GM23338 (cell line): ENCODE data around the gene MAGOH. TPM values are rescaled to one million over a fixed set of nuclear protein-coding genes. Genes with fewer than 3 reads are reported as not detected.

Source experiments
- ATAC-seq: fragments of 200-7000 bp; cut with Tn5 transposase; 3 replicates; pipeline ENCODE4 v1.9.1; 2020
- DNase-seq: peaks from one replicate; pipeline ENCODE4 v3.0.0-alpha.2; 2015; ENCODE audit warnings: low spot score
- H2AFZ ChIP-seq: fragments of 200-600 bp; sonication (generic); 2 replicates; pipeline ENCODE4 v1.8.0; 2016; ENCODE audit warnings: antibody characterized with exemption, mild to moderate bottlenecking, moderate library complexity
- H3F3A ChIP-seq: fragments of 200-600 bp; sonication (generic); replicated peaks from 2 replicates; pipeline ENCODE4 v1.8.0; 2017; ENCODE audit warnings: antibody characterized with exemption, mixed run types, low read depth
- H3K27ac ChIP-seq: fragments of 200-600 bp; sonication (generic); 2 replicates; pipeline ENCODE4 v1.6.1; 2016; ENCODE audit warnings: low read depth
- H3K27me3 ChIP-seq: fragments of 200-600 bp; sonication (generic); 2 replicates; pipeline ENCODE4 v1.8.0; 2016; ENCODE audit warnings: mild to moderate bottlenecking, mixed run types, moderate library complexity; ENCODE audit not compliant: insufficient read depth
- H3K36me3 ChIP-seq: fragments of 200-600 bp; sonication (generic); 2 replicates; pipeline ENCODE4 v1.8.0; 2016; ENCODE audit warnings: mild to moderate bottlenecking; ENCODE audit not compliant: insufficient read depth
- H3K4me1 ChIP-seq: fragments of 200-600 bp; sonication (generic); 2 replicates; pipeline ENCODE4 v1.8.0; 2016; ENCODE audit warnings: mild to moderate bottlenecking, moderate library complexity; ENCODE audit not compliant: insufficient read depth
- H3K4me2 ChIP-seq: fragments of 200-600 bp; sonication (generic); 2 replicates; pipeline ENCODE4 v1.7.1; 2017; ENCODE audit warnings: mixed run types
- H3K4me3 ChIP-seq: fragments of 200-600 bp; sonication (generic); 2 replicates; pipeline ENCODE4 v1.6.1; 2016; ENCODE audit warnings: mixed run types
- H3K79me2 ChIP-seq: fragments of 200-600 bp; sonication (generic); replicated peaks from 2 replicates; pipeline ENCODE4 v1.8.0; 2017; ENCODE audit warnings: mild to moderate bottlenecking; ENCODE audit not compliant: insufficient read depth
- H3K9me2 ChIP-seq: fragments of 200-600 bp; sonication (generic); 2 replicates; pipeline ENCODE4 v1.8.0; 2017; ENCODE audit not compliant: insufficient read depth
- H4K20me1 ChIP-seq: fragments of 200-600 bp; sonication (generic); replicated peaks from 2 replicates; pipeline ENCODE4 v1.8.0; 2017; ENCODE audit warnings: mild to moderate bottlenecking; ENCODE audit not compliant: insufficient read depth
- H3K27ac Mint-ChIP-seq: 2 replicates; pipeline ENCODE4 v1.8.0; 2020; ENCODE audit warnings: inconsistent platforms, mild to moderate bottlenecking, moderate library complexity, mixed read lengths
- H3K27me3 Mint-ChIP-seq: 3 replicates; pipeline ENCODE4 v1.8.0; 2022; ENCODE audit warnings: low read depth, mild to moderate bottlenecking, moderate library complexity, mixed read lengths, inconsistent platforms; ENCODE audit not compliant: insufficient read depth, poor library complexity
- H3K36me3 Mint-ChIP-seq: 3 replicates; pipeline ENCODE4 v1.8.0; 2021; ENCODE audit warnings: low read depth, mild to moderate bottlenecking, inconsistent platforms, moderate library complexity, mixed read lengths
- H3K4me1 Mint-ChIP-seq: 3 replicates; pipeline ENCODE4 v1.8.0; 2020; ENCODE audit warnings: mild to moderate bottlenecking, inconsistent platforms, mixed read lengths
- H3K4me3 Mint-ChIP-seq: 3 replicates; pipeline ENCODE4 v1.8.0; 2021; ENCODE audit warnings: moderate library complexity, mild to moderate bottlenecking, inconsistent platforms, mixed read lengths
- H3K9me3 Mint-ChIP-seq: 3 replicates; pipeline ENCODE4 v1.8.0; 2020; ENCODE audit warnings: moderate library complexity, mild to moderate bottlenecking, inconsistent platforms, mixed read lengths
- EZH2phosphoT487 ChIP-seq: fragments of 200-600 bp; sonication (generic); IDR thresholded peaks from one replicate; pipeline ENCODE4 v1.8.1; 2018; ENCODE audit warnings: antibody characterized with exemption; ENCODE audit not compliant: unreplicated experiment
- POLR2AphosphoS5 ChIP-seq: IDR thresholded peaks from 2 replicates; pipeline ENCODE4 v1.6.1; 2016; ENCODE audit warnings: antibody characterized with exemption, low read depth
- ZNF114 ChIP-seq: fragments of 250-450 bp; sonication (Bioruptor Pico); IDR thresholded peaks from 2 replicates; pipeline ENCODE4 v1.5.0; 2020; ENCODE audit warnings: mild to moderate bottlenecking, moderate library complexity
- polyA plus RNA-seq: library from polyadenylated mRNA; unstranded; fragments of >200 nt; fragmentation: Nextera tagmentation; extraction: Ambion mirVana; gene quantifications from 2 replicates; pipeline ENCODE4 v1.2.1, GENCODE V29; 2016
- total RNA-seq: library from RNA; depleted of rRNA; stranded (reverse); fragments of >200 nt; shearing (Covaris generic); gene quantifications from 2 replicates; pipeline ENCODE4 v1.2.3, GENCODE V29; 2014
- TF ChIP-seq, protein P1 (sequence below), 2 experiments: fragments of 200-600 bp in 1 of 2; sonication (generic) in 1 of 2; conservative IDR thresholded peaks; 2 replicates each; pipeline versions ENCODE4 v1.5.1 to v1.6.1; 2016 to 2017; ENCODE audit warnings: antibody characterized with exemption in 2 of 2, low read depth in 2 of 2, mild to moderate bottlenecking in 2 of 2, moderate library complexity in 1 of 2
- TF ChIP-seq, protein P2 (sequence below): fragments of 250-450 bp; sonication (Bioruptor Pico); IDR thresholded peaks from 2 replicates; pipeline ENCODE4 v1.5.0; 2020; ENCODE audit warnings: mild to moderate bottlenecking, moderate library complexity
- TF ChIP-seq, protein P3 (sequence below): IDR thresholded peaks from 2 replicates; pipeline ENCODE4 v1.6.1; 2016; ENCODE audit warnings: antibody characterized with exemption

MAGOH gene
- total and polyA plus RNA-seq, 2 experiments from 2014 or later: 79.3 to 185 TPM

DNA sequence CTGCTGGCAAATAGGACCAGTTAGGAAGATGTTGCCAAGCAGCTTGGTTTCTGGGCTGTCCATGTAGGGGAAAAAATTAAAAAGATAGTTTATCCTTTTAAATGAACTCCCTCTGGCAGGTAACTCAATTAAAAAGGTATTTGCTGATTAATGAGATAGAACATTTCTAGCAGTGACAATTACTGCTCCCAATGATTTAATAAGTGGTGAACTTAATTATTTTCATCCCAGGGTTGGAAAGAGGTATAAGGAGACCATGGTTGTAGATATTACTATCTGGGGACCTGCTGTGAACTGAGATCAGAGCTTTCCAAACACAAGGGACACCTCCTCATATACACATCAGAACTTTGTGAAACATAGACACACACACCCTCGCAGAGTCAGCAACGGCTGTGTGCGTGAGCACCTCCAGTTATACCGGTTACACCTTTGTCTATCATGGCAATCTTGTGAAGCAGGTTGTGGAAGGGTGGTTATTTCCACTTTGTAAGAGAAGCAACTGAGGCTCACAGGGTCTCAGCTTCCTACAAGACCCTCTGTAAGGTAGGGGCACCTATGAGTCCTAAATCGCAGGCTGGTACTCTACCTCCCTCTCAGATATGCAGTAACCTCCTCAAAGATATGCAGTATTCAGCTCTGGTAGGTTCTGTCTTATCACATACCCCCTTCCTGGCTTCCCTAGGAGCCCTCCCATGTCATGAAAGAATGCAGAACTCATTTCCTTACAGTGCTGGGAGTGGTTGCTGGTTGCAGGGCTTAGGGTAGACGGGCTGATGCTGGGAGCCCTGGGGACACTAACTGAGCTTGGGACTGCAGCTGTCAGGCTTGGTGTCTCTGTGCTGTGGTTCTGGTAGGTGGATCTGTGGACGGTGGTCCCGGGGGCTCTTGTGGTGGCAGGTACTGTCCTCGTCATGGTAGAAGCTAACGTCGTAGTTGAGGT, 18.5 kb upstream of the MAGOH start:
- H3K27ac Mint-ChIP-seq: no peak overlapping the region
- no peak overlapping the region for H3K4me2 ChIP-seq
- no peak overlapping the region for H3K4me3 Mint-ChIP-seq
- peaks cover 6% of the 10 kb centered on the region for H3F3A ChIP-seq
- ATAC-seq (no peak), DNase-seq (no peak)
- no peaks in the 10 kb centered on the region for H3K4me1 ChIP-seq
- H3K9me2 ChIP-seq: no peaks in the 10 kb centered on the region
- no peak overlapping the region for H3K27ac ChIP-seq
- H3K79me2 ChIP-seq: no peaks in the 10 kb centered on the region
- no peaks in the 10 kb centered on the region for H3K4me1 Mint-ChIP-seq
- H3K27me3 Mint-ChIP-seq: peaks cover 6% of the 10 kb centered on the region
- H2AFZ ChIP-seq: no peak overlapping the region
- H4K20me1 ChIP-seq: peaks cover 18% of the 10 kb centered on the region
- H3K27me3 ChIP-seq: no peaks in the 10 kb centered on the region
- no peak overlapping the region for H3K4me3 ChIP-seq
- TF ChIP-seq ZNF114: no peak
- TF ChIP-seq, protein P1, sequence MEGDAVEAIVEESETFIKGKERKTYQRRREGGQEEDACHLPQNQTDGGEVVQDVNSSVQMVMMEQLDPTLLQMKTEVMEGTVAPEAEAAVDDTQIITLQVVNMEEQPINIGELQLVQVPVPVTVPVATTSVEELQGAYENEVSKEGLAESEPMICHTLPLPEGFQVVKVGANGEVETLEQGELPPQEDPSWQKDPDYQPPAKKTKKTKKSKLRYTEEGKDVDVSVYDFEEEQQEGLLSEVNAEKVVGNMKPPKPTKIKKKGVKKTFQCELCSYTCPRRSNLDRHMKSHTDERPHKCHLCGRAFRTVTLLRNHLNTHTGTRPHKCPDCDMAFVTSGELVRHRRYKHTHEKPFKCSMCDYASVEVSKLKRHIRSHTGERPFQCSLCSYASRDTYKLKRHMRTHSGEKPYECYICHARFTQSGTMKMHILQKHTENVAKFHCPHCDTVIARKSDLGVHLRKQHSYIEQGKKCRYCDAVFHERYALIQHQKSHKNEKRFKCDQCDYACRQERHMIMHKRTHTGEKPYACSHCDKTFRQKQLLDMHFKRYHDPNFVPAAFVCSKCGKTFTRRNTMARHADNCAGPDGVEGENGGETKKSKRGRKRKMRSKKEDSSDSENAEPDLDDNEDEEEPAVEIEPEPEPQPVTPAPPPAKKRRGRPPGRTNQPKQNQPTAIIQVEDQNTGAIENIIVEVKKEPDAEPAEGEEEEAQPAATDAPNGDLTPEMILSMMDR (conservative IDR thresholded peaks at IDR 0.05; ENCODE audit: low read depth in 2 of 2): no peak
- TF ChIP-seq, protein P2, sequence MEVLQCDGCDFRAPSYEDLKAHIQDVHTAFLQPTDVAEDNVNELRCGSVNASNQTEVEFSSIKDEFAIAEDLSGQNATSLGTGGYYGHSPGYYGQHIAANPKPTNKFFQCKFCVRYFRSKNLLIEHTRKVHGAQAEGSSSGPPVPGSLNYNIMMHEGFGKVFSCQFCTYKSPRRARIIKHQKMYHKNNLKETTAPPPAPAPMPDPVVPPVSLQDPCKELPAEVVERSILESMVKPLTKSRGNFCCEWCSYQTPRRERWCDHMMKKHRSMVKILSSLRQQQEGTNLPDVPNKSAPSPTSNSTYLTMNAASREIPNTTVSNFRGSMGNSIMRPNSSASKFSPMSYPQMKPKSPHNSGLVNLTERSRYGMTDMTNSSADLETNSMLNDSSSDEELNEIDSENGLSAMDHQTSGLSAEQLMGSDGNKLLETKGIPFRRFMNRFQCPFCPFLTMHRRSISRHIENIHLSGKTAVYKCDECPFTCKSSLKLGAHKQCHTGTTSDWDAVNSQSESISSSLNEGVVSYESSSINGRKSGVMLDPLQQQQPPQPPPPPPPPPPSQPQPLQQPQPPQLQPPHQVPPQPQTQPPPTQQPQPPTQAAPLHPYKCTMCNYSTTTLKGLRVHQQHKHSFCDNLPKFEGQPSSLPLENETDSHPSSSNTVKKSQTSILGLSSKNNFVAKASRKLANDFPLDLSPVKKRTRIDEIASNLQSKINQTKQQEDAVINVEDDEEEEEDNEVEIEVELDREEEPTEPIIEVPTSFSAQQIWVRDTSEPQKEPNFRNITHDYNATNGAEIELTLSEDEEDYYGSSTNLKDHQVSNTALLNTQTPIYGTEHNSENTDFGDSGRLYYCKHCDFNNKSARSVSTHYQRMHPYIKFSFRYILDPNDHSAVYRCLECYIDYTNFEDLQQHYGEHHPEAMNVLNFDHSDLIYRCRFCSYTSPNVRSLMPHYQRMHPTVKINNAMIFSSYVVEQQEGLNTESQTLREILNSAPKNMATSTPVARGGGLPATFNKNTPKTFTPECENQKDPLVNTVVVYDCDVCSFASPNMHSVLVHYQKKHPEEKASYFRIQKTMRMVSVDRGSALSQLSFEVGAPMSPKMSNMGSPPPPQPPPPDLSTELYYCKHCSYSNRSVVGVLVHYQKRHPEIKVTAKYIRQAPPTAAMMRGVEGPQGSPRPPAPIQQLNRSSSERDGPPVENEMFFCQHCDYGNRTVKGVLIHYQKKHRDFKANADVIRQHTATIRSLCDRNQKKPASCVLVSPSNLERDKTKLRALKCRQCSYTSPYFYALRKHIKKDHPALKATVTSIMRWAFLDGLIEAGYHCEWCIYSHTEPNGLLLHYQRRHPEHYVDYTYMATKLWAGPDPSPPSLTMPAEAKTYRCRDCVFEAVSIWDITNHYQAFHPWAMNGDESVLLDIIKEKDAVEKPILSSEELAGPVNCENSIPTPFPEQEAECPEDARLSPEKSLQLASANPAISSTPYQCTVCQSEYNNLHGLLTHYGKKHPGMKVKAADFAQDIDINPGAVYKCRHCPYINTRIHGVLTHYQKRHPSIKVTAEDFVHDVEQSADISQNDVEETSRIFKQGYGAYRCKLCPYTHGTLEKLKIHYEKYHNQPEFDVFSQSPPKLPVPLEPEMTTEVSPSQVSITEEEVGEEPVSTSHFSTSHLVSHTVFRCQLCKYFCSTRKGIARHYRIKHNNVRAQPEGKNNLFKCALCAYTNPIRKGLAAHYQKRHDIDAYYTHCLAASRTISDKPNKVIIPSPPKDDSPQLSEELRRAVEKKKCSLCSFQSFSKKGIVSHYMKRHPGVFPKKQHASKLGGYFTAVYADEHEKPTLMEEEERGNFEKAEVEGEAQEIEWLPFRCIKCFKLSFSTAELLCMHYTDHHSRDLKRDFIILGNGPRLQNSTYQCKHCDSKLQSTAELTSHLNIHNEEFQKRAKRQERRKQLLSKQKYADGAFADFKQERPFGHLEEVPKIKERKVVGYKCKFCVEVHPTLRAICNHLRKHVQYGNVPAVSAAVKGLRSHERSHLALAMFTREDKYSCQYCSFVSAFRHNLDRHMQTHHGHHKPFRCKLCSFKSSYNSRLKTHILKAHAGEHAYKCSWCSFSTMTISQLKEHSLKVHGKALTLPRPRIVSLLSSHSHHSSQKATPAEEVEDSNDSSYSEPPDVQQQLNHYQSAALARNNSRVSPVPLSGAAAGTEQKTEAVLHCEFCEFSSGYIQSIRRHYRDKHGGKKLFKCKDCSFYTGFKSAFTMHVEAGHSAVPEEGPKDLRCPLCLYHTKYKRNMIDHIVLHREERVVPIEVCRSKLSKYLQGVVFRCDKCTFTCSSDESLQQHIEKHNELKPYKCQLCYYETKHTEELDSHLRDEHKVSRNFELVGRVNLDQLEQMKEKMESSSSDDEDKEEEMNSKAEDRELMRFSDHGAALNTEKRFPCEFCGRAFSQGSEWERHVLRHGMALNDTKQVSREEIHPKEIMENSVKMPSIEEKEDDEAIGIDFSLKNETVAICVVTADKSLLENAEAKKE (CRISPR knock-in tag): no peak
- no peak for TF ChIP-seq POLR2AphosphoS5
- TF ChIP-seq, protein P3, sequence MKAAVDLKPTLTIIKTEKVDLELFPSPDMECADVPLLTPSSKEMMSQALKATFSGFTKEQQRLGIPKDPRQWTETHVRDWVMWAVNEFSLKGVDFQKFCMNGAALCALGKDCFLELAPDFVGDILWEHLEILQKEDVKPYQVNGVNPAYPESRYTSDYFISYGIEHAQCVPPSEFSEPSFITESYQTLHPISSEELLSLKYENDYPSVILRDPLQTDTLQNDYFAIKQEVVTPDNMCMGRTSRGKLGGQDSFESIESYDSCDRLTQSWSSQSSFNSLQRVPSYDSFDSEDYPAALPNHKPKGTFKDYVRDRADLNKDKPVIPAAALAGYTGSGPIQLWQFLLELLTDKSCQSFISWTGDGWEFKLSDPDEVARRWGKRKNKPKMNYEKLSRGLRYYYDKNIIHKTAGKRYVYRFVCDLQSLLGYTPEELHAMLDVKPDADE: no peak
- TF ChIP-seq EZH2phosphoT487: no peak
- peaks cover 93% of the 10 kb centered on the region for H3K36me3 Mint-ChIP-seq
- peaks cover 78% of the 10 kb centered on the region for H3K36me3 ChIP-seq
- no peaks in the 10 kb centered on the region for H3K9me3 Mint-ChIP-seq
